HCT116 (cell line): ENCODE results near the gene CRIP1. TPM values are rescaled to one million over a fixed set of nuclear protein-coding genes. Genes with fewer than 3 reads are reported as not detected.

ENCODE experiments used
- ATAC-seq: fragments of 200-7000 bp; cut with Tn5 transposase; 2 replicates; pipeline ENCODE4 v1.9.1; 2020; ENCODE audit warnings: mild to moderate bottlenecking, moderate library complexity
- BruUV-seq: library from RNA; stranded (reverse); fragments of 400-500 nt; replicated peaks from 2 replicates; lab custom pipeline; 2021; lab: Mats Ljungman, UMichigan
- CTCF ChIA-PET: fragments of 300-600 bp; sonication (Branson Sonifier 250); formaldehyde crosslinking; loops from one replicate; lab custom pipeline; 2021; ENCODE audit warnings: antibody characterized with exemption; lab: Charles Lee
- POLR2A ChIA-PET: fragments of 300-600, 350-600 bp; sonication (Branson Sonifier 250); formaldehyde crosslinking; loops from one replicate; lab custom pipeline; 2021; ENCODE audit warnings: antibody characterized with exemption; lab: Charles Lee
- RAD21 ChIA-PET, 2 experiments: fragments of 300-600 bp; sonication (Branson Sonifier 250); formaldehyde crosslinking; loops; one replicate each; lab custom pipeline; 2023; ENCODE audit warnings: low total read pairs in 2 of 2; ENCODE audit not compliant: uncharacterized antibody in 2 of 2, unreplicated experiment in 2 of 2, low non-redundant PET in 1 of 2; lab: Charles Lee
- DNase-seq: peaks from one replicate; pipeline ENCODE4 v3.0.0-alpha.2; 2010; ENCODE audit warnings: low read depth, low spot score
- H2AFZ ChIP-seq: fragments of 200-600 bp; shearing (Covaris generic), sonication (generic); 2 replicates; pipeline ENCODE4 v1.6.1; 2017; ENCODE audit warnings: low read depth, mixed run types, mixed read lengths, antibody characterized with exemption, low read length; ENCODE audit not compliant: poor library complexity, severe bottlenecking
- H3K27ac ChIP-seq: 2 replicates; pipeline ENCODE4 v1.5.1; 2012; ENCODE audit warnings: low read depth, low read length
- H3K27me3 ChIP-seq: fragments of 200-600 bp; sonication (generic); 2 replicates; pipeline ENCODE4 v1.6.1; 2016; ENCODE audit warnings: mixed run types, low read length, mixed read lengths; ENCODE audit not compliant: insufficient read depth
- H3K36me3 ChIP-seq, 2 experiments: fragments of 200-500 bp in 1 of 2; fragments of 200-600 bp in 1 of 2; sonication (Bioruptor generic) in 1 of 2; sonication (generic) in 1 of 2; 2 replicates each; pipeline versions ENCODE4 v1.5.1 to v1.6.1; 2014 to 2016; ENCODE audit warnings: low read length in 2 of 2, inconsistent platforms in 1 of 2, mixed read lengths in 1 of 2, mixed run types in 1 of 2; ENCODE audit not compliant: insufficient read depth in 2 of 2, control insufficient read depth in 1 of 2
- H3K4me1 ChIP-seq, 2 experiments: fragments of 200-600 bp in 1 of 2; sonication (generic) in 1 of 2; 2 replicates each; pipeline versions ENCODE4 v1.5.1 to v1.6.1; 2012 to 2017; ENCODE audit warnings: low read length in 2 of 2, inconsistent platforms in 1 of 2, mild to moderate bottlenecking in 1 of 2, mixed read lengths in 1 of 2, mixed run types in 1 of 2, moderate library complexity in 1 of 2; ENCODE audit not compliant: insufficient read depth in 2 of 2, control insufficient read depth in 1 of 2
- H3K4me2 ChIP-seq: fragments of 200-600 bp; sonication (generic); 2 replicates; pipeline ENCODE4 v1.6.1; 2017; ENCODE audit warnings: mixed run types, low read length, mixed read lengths
- H3K4me3 ChIP-seq, 2 experiments: fragments of 200-600 bp in 1 of 2; sonication (generic) in 1 of 2; replicated peaks in 1 of 2; 2 replicates each; pipeline ENCODE4 v1.5.1; 2011 to 2016; ENCODE audit warnings: low read length in 2 of 2, control low read depth in 1 of 2, low read depth in 1 of 2, mild to moderate bottlenecking in 1 of 2, mixed read lengths in 1 of 2, mixed run types in 1 of 2
- H3K79me2 ChIP-seq: fragments of 200-600 bp; sonication (generic); 2 replicates; pipeline ENCODE4 v1.6.1; 2017; ENCODE audit warnings: mild to moderate bottlenecking, mixed run types, low read length, moderate library complexity, mixed read lengths; ENCODE audit not compliant: insufficient read depth
- H3K9ac ChIP-seq: fragments of 200-600 bp; sonication (generic); 2 replicates; pipeline ENCODE4 v1.6.1; 2016; ENCODE audit warnings: low read length, mixed read lengths
- H3K9me2 ChIP-seq: fragments of 200-600 bp; sonication (generic), shearing (Covaris generic); 2 replicates; pipeline ENCODE4 v1.6.1; 2017; ENCODE audit warnings: mixed run types, mild to moderate bottlenecking, moderate library complexity; ENCODE audit not compliant: insufficient read depth
- H3K9me3 ChIP-seq, 2 experiments: fragments of 200-500 bp in 1 of 2; fragments of 200-600 bp in 1 of 2; sonication (Bioruptor generic) in 1 of 2; sonication (generic) in 1 of 2; 2 replicates each; pipeline ENCODE4 v1.6.1; 2014 to 2017; ENCODE audit warnings: low read length in 2 of 2, mixed read lengths in 2 of 2, inconsistent platforms in 1 of 2, low read depth in 1 of 2, mild to moderate bottlenecking in 1 of 2, mixed run types in 1 of 2, moderate library complexity in 1 of 2; ENCODE audit not compliant: control insufficient read depth in 1 of 2, insufficient read depth in 1 of 2
- H4K20me1 ChIP-seq: fragments of 200-600 bp; sonication (generic), shearing (Covaris generic); 2 replicates; pipeline ENCODE4 v1.6.1; 2017; ENCODE audit warnings: mixed run types, mild to moderate bottlenecking, moderate library complexity; ENCODE audit not compliant: insufficient read depth
- ELF1 ChIP-seq: IDR thresholded peaks from 2 replicates; pipeline ENCODE4 v1.6.1; 2012; ENCODE audit warnings: low read depth, borderline replicate concordance
- EZH2 ChIP-seq: fragments of 200-600 bp; sonication (generic); IDR thresholded peaks from 2 replicates; pipeline ENCODE4 v1.6.1; 2017; ENCODE audit warnings: antibody characterized with exemption, mixed run types
- POLR2A ChIP-seq: IDR thresholded peaks from 2 replicates; pipeline ENCODE4 v1.7.0; 2011; ENCODE audit warnings: borderline replicate concordance; ENCODE audit not compliant: insufficient read depth, insufficient read length; ENCODE audit errors: extremely low read depth
- POLR2AphosphoS5 ChIP-seq: IDR thresholded peaks from 2 replicates; pipeline ENCODE4 v1.6.1; 2011; ENCODE audit warnings: mild to moderate bottlenecking, low read depth, low read length, moderate library complexity
- REST ChIP-seq: IDR thresholded peaks from 2 replicates; pipeline ENCODE4 v1.6.1; 2012; ENCODE audit warnings: low read depth
- SRF ChIP-seq: IDR thresholded peaks from 2 replicates; pipeline ENCODE4 v1.6.1; 2012; ENCODE audit warnings: low read depth
- ZBTB33 ChIP-seq: IDR thresholded peaks from 2 replicates; pipeline ENCODE4 v1.6.1; 2011; ENCODE audit warnings: mild to moderate bottlenecking, low read length, moderate library complexity; ENCODE audit not compliant: insufficient replicate concordance; ENCODE audit errors: extremely low read depth
- ZFX ChIP-seq: fragments of 450-650 bp; IDR thresholded peaks from 2 replicates; pipeline ENCODE4 v1.6.1; 2017
- intact Hi-C: fragments of 100-400 bp; cut with micrococcal nuclease; formaldehyde crosslinking; loops from 2 replicates; pipeline ENCODE4 v1.10.0; 2022
- total RNA-seq: library from RNA; stranded (reverse); gene quantifications from one replicate; pipeline ENCODE4 v1.2.1, GENCODE V29; 2021; ENCODE audit not compliant: unreplicated experiment
- TF ChIP-seq, protein P1 (sequence below): IDR thresholded peaks from 2 replicates; pipeline ENCODE4 v1.6.1; 2012
- TF ChIP-seq, protein P2 (sequence below): IDR thresholded peaks from 2 replicates; pipeline ENCODE4 v1.6.1; 2012

The CRIP1 gene
- total RNA-seq, 1 experiment from 2014 or later: 260 TPM

GRCh38 chr14:105460616-105461015 is 26.1 kb upstream of the CRIP1 start:
- Histone ChIP-seq H3K4me3 (no peak overlapping the region), H3K4me1 (peaks cover 9 to 14% of the 10 kb centered on the region in 2 experiments), H3K36me3 (peaks cover 7 to 22% of the 10 kb centered on the region in 2 experiments; a peak in 3 of 4 replicates), H2AFZ (no peak overlapping the region), H4K20me1 (no peaks in the 10 kb centered on the region), H3K79me2 (no peaks in the 10 kb centered on the region), H3K27ac (no peak overlapping the region), H3K27me3 (no peaks in the 10 kb centered on the region), H3K9me2 (no peaks in the 10 kb centered on the region), H3K9me3 (no peaks in the 10 kb centered on the region), H3K9ac (no peak overlapping the region), H3K4me2 (no peak overlapping the region)
- BruUV-seq: no TSS peak
- ChIA-PET RAD21 (no interaction called here), POLR2A (no interaction called here), CTCF (no interaction called here)
- DNase-seq: no peak
- ATAC-seq: no peak
- intact Hi-C loops: no loop called here
- TF ChIP-seq POLR2AphosphoS5 (no peak), SRF (no peak), ZFX (no peak), ZBTB33 (no peak), POLR2A (no peak), EZH2 (no peak), REST (no peak), ELF1 (no peak)
- TF ChIP-seq, protein P1, sequence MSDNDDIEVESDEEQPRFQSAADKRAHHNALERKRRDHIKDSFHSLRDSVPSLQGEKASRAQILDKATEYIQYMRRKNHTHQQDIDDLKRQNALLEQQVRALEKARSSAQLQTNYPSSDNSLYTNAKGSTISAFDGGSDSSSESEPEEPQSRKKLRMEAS: no peak
- TF ChIP-seq, protein P2, sequence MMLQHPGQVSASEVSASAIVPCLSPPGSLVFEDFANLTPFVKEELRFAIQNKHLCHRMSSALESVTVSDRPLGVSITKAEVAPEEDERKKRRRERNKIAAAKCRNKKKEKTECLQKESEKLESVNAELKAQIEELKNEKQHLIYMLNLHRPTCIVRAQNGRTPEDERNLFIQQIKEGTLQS: no peak
